Measurements from ENCODE around the gene TMSB4Y.

Gene TMSB4Y

DNA sequence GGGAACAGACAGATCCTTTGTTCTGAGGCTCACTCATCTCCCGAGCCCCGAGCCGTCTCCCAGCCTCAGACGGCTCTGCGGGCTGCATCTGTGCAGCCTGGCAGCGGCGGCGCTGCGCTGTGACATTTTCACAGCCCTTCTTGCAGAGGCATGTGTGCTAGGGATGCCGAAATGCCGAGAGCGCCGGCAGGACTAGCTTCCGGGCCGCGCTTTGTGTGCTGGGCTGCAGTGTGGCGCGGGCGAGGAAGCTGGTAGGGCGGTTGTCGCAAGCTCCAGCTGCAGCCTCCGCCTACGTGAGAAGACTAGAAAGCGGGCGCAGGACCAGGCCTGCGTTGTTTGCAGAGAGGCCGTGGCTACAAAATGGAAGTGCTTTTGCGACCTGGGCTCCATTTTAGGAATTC is at the start of gene TMSB4Y:
TMSB4Y (plus strand) TSS at position 332 of the 401 bp plus-strand sequence.
- peak; percentile 79 for DNase-seq (ENCODE audit: low spot score)

DNA sequence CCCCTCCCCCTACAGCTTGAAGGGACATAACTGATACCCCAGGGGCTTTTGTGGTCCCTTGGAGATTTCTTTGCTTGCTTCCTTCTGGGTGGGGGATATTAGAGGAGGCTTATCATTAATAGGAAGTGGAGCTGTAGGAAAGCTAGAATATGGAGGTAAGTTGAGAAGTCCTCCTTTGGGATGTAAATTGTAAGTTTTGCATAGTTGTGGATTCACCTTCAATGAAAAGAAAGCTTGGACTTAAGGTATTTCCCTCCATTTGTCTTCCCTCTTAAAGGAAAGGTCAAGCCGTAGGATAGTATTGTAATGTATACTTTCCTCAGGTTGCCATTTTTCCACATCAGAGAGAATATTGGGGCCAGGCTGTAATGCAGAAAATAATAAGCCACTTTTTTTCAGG is 39.5 kb upstream of the TMSB4Y start:
- no peak for DNase-seq (ENCODE audit: low spot score)

DNA sequence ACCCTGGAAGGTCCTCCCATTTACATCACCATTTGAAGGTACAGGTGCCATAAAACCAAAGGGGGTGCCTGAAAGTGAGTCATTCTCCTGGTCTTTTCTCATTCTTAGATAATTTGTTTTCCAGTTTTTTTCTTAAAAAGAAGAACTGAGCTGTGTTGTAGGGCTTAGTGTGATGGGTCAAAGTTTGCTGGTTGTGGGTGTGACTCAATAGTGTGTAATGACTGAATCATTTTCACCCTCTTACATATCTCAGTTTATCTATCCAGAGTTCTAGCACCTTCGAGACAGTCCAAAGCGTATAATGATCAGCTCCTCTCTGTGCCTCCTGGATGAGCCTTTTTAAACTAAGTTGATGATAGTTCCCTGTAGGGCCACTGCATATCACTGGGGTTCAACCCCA is 32.6 kb upstream of the TMSB4Y start:
- no peak for DNase-seq (ENCODE audit: low spot score)

DNA sequence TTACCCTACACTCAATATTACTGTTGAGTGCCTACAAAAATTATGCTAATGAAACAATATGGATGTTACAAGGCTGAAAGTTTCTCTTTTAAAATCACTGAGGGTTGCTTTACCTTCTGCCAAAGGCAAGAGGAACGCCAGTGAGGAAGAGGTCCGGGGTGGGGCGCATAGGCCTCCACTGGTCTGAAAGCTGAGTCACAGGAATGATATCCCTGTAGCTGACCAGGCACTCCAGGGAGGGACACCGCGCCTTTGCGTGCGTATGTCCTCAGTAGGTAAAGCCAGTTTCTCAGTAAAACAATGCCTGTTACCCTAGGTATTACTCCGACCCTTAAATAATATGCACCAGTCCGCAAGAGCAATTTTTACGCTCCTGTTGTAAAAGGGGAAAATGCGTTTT is 1.4 kb upstream of the TMSB4Y start:
- DNase-seq (ENCODE audit: low spot score), result no peak

DNA sequence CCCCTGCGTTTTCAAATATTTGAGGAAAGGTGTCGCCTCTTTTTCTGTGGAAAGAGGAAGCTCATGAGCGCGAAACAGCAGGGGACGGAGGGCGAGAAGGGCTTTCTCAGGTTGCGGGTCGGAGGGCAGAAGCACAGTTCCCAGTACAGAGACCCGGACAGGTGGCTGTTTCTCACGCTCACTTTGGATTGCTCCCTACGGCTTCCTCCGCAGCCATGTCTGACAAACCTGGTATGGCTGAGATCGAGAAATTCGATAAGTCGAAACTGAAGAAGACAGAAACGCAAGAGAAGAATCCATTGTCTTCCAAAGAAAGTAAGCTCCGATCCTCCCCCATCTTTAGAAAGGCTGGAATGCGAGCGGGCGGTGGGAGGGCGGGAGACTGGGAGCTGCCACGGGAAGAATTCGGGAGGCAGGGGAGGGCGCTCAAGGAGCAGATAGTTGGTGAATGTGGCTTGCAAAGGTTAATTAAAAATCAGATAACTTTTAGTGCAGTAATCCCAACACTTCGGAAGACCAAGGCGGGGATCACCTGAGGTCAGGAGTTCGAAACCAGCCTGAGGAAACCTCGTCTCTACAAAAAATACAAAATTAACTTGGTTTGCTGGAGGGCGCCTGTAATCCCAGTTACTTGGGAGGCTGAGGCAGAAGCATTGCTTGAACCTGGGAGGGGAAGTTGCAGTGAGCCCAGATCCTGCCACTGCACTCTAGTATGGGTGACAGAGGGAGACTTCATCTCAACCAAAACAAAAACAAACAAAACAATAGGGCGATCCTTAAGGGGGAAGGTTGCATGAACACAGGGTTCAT is 627 bp downstream of the TMSB4Y start:
- peak; percentile 48 for DNase-seq (ENCODE audit: low spot score)

DNA sequence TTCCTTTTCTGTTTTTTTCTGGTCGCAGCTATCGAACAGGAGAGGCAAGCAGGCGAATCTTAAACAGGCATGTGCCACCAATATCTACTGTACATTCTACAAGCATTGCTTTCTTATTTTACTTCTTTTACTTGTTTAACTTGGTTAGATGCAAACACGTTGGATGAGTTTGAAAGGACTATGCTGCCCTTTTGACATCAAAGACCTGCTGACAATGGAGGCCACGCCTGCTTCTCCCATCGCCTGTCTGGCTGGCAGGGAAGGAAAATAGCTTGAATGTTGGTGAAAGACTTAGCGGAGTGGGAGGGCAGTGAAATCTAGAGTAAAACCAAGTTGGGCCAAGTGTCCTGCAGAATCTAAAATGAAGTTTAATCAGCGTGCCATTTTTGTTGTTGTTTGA is 1.5 kb downstream of the TMSB4Y start:
- no peak for DNase-seq (ENCODE audit: low spot score)

DNA sequence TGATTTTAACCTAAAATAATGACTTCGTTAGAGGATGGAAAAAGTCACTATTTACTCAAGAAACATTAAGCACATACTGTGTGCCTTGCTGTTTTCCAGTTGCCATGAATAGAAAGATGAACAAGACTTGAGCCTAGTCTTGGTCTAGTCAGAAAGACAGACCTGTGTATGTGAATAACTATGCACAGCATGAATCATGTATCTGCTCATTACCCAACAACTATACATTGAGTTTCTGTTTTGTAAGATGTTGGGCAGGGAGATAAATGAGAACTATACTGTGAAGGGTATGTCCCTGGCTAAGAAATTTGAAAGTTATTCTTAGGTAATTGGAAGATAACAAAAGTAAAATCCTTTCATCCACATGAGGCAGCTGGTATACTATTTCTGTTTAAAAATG is 4.3 kb downstream of the TMSB4Y start:
- DNase-seq (ENCODE audit: low spot score), result no peak

DNA sequence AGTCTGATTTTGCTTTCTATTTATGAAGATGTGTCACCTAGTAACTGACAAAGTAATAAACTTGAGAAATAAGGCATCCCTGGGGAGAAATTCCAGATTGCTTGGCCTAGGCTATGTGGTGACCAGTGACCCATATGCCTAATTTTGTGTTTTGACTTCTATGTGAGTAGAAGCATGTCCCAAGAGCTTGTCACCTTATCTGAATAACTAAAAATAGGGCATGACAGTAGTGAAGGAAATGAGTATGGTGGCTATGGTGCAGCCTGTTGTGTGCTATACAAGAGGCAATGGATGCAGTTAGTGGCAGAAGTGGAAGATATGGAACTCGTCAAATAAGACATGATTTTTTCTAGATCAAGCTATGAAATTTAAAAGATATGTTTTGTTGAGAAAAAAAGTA is 15.3 kb downstream of the TMSB4Y start:
- DNase-seq (ENCODE audit: low spot score), result no peak

DNA sequence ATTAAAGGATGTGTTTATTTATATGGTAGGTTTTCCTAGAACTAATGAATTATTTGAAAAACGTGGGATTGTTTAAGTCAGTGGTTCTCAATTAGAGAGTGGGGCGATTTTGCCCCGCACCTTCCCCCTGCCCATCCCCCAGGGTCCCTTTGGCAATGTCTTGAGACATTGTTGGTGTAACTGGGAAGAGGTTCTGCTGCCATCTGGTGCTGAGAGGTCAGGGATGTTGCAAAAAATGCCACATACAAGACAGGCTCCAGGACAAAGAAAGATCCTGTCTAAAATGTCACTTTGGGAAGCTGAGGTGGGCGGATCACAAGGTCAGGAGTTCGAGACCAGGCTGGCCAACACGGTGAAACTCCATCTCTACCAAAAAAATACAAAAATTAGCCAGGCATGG is 25.8 kb downstream of the TMSB4Y start:
- no peak for DNase-seq (ENCODE audit: low spot score)

DNA sequence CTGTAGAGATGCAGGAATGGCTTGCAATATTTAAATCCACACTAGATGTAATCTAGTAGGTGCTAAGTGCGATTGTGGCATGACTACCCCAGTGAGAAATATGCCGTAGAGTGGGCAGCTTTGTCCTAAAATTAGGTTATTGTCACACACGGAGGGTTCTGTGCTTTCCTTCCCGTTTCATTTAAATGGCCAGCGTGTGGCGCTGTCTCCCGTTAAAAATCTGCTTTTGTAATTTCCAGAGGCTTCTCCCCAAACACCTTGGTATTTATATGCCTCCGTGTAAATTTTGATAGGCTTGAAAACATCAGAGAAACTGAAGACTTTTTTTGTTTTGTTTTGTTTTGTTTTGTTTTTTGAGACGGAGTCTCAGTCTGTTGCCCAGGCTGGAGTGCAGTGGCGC is 34.9 kb downstream of the TMSB4Y start:
- peak; percentile 37 for DNase-seq (ENCODE audit: low spot score)

DNA sequence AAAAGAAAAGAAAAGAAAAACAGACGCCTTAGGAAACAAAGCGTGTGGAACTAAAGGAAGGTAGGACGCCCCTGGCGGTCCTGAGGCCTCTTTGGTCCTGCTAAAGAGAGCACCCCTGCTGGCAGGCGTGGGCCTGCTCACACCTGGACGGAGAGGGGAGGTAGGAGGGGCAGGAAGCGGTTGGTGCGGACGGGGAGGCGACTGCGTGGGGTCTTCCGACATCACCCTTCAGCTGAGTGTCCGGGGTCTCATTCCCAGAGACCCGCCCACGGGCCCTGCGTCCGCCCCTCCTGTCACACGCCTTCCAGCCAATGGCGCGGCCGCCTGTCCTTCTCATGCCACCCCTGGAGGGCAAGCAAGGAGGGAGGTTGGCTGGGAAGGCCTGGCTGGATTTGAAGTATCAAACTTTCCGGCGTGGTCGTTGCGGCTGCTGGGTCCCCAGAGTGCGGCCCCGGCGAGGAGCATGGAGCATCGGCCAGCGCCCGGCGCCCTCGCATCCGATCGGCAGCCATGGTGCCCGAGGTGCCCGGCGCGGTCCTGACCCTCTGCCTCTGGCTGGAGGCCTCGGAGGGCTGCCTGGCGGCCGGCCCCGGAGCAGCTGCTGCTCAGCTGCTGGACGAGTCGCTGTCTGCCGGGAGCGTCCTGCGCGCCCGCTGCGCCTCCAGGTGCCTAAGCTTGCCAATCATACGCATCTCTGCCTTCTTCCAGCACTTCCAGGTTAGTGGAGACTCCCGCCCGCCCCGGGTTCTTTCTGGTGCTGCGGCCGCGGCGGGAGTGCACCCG is 47.8 kb downstream of the TMSB4Y start:
- DNase-seq (ENCODE audit: low spot score), result no peak

DNA sequence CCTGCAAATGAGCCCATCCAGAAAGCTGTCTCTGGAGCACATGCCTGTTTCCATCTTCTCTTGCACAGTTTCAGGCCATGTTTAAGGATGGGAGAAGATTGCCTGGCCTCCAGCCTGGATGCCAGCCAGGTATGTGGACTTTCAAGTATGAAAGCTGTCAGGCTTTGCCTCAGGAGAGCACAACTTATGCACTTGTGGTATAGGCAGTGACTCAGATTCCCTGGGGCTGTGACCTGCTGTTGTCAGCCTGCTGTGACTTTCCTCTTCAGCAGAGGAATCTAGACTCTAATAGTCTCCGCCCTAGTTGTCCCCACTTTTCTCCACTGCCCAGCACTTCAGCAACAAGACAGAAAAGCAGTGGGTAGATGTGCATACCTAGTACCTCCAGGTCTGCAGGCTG is 51.0 kb downstream of the TMSB4Y start:
- no peak for DNase-seq (ENCODE audit: low spot score)
